ENCODE results near the gene B4GALNT4. TPM values are rescaled to one million over a fixed set of nuclear protein-coding genes. Genes with fewer than 3 reads are reported as not detected.
A peak's percentile ranks its signal among the peaks of the same experiment; 100 is the strongest.

Gene B4GALNT4
- total RNA-seq, 3 donors from 2014 or later (not counting 1 experiment from before 2014, with no cell fraction given), result 0.66 to 1.5 (median 1.5) TPM

DNA sequence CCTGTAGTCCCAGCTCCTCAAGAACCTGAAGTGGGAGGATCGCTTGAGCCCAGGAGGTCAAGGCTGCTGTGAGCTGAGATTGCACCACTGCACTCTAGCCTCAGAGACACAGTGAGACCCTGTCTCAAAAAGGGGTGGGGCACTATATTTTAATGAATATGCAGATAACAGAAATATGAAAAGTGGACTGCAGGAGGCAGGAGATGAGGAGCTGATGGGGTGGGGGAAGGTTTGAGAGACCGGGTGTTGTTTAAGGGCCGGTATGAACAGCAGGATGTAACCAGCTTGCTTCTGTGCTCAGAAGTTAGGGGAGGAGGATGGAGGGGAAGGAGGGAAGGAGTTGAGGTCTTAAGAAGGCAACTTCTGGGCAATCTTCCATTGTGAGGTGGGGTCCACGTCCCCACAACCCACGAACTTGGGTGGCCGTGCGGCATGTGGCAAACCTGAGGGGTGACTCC lies 1.3 kb upstream of the B4GALNT4 start:
- WGBS (ENCODE audit: insufficient coverage), result 38% methylated on average over 7 of the region's 7 CpGs
- H3K9me3 ChIP-seq (ENCODE audit: control insufficient read depth, insufficient read depth, low read length), result no peaks in the 10 kb centered on the region
- intact Hi-C loops (cut with micrococcal nuclease), result no loop called here
- peaks cover 37% of the 10 kb centered on the region for H3K4me1 ChIP-seq (ENCODE audit: control insufficient read depth, insufficient read depth, low read length)
- H3K4me1 Mint-ChIP-seq, result peaks cover 18 to 33% of the 10 kb centered on the region in 2 donors
- DNase-seq (no peak), ATAC-seq (no peak)
- H3K27ac ChIP-seq (ENCODE audit: low read length), result no peak overlapping the region
- peaks cover 21% of the 10 kb centered on the region for H3K27me3 ChIP-seq (ENCODE audit: control insufficient read depth, insufficient read depth, low read length)
- no peaks in the 10 kb centered on the region for H3K36me3 ChIP-seq (ENCODE audit: control insufficient read depth, insufficient read depth, low read length)
- H3K4me3 ChIP-seq (ENCODE audit: low read length), result no peak overlapping the region
- peaks cover 17 to 35% of the 10 kb centered on the region in 2 donors for H3K27me3 Mint-ChIP-seq (ENCODE audit: low read depth in 2 of 2)
- H3K27ac Mint-ChIP-seq, result no peak overlapping the region
- peak overlapping the region; percentile 86 for H3K4me3 Mint-ChIP-seq
- no peaks in the 10 kb centered on the region for H3K9me3 Mint-ChIP-seq
- TF ChIP-seq CTCF (IDR thresholded peaks at IDR 0.05), result no peak
- H3K36me3 Mint-ChIP-seq, result no peaks in the 10 kb centered on the region

GRCh38 chr11:368414-369335 lies 624 bp upstream of the B4GALNT4 start:
- Histone ChIP-seq H3K4me1 (ENCODE audit: control insufficient read depth, insufficient read depth, low read length) (peaks cover 30% of the 10 kb centered on the region), H3K27ac (ENCODE audit: low read length) (no peak overlapping the region), H3K27me3 (ENCODE audit: control insufficient read depth, insufficient read depth, low read length) (peaks cover 21% of the 10 kb centered on the region), H3K36me3 (ENCODE audit: control insufficient read depth, insufficient read depth, low read length) (no peaks in the 10 kb centered on the region), H3K4me3 (ENCODE audit: low read length) (no peak overlapping the region), H3K9me3 (ENCODE audit: control insufficient read depth, insufficient read depth, low read length) (no peaks in the 10 kb centered on the region)
- no peak for TF ChIP-seq CTCF (IDR thresholded peaks at IDR 0.05)
- DNase-seq (no peak), ATAC-seq (no peak)
- Mint-ChIP-seq H3K27me3 (ENCODE audit: low read depth in 2 of 2) (peaks cover 17 to 35% of the 10 kb centered on the region in 2 donors), H3K36me3 (no peaks in the 10 kb centered on the region), H3K9me3 (no peaks in the 10 kb centered on the region), H3K27ac (peak overlapping the region in 1 of 2 donors; percentile 70), H3K4me1 (peaks cover 18 to 34% of the 10 kb centered on the region in 2 donors), H3K4me3 (peak overlapping the region; percentile 86)
- intact Hi-C loops (cut with micrococcal nuclease), result no loop called here
- WGBS (ENCODE audit: insufficient coverage), result 11% methylated on average over 29 of the region's 61 CpGs

- Mint-ChIP-seq H3K9me3 (no peaks in the 10 kb centered on the region), H3K27me3 (ENCODE audit: low read depth in 2 of 2) (peaks cover 17 to 32% of the 10 kb centered on the region in 2 donors), H3K27ac (no peak overlapping the region), H3K36me3 (no peaks in the 10 kb centered on the region), H3K4me1 (peaks cover 10 to 32% of the 10 kb centered on the region in 2 donors), H3K4me3 (peak overlapping the region; percentile 77)
- Histone ChIP-seq H3K36me3 (ENCODE audit: control insufficient read depth, insufficient read depth, low read length) (no peaks in the 10 kb centered on the region), H3K27ac (ENCODE audit: low read length) (no peak overlapping the region), H3K9me3 (ENCODE audit: control insufficient read depth, insufficient read depth, low read length) (no peaks in the 10 kb centered on the region), H3K4me1 (ENCODE audit: control insufficient read depth, insufficient read depth, low read length) (peaks cover 14% of the 10 kb centered on the region), H3K4me3 (ENCODE audit: low read length) (no peak overlapping the region), H3K27me3 (ENCODE audit: control insufficient read depth, insufficient read depth, low read length) (peaks cover 21% of the 10 kb centered on the region)
- DNase-seq (no peak), ATAC-seq (no peak)
- TF ChIP-seq CTCF (IDR thresholded peaks at IDR 0.05), result no peak
- intact Hi-C loops (cut with micrococcal nuclease), result no loop called here
- WGBS (ENCODE audit: insufficient coverage), result 41% methylated on average over 40 of the region's 42 CpGs
These were observed 1.0 kb downstream of the B4GALNT4 start for GRCh38 chr11:370070-370941.
